NCI-H128 (cell line): ENCODE data around the gene EPS8L2.

Source experiments
- DNase-seq: peaks from one replicate; lab custom pipeline; 2025; ENCODE audit not compliant: unreplicated experiment; lab: John Stamatoyannopoulos, UW

EPS8L2 gene

GRCh38 chr11:748007-748359, 42.0 kb downstream of the EPS8L2 start:
- no peak for DNase-seq

GRCh38 chr11:749731-750130, 43.7 kb downstream of the EPS8L2 start:
- no peak for DNase-seq

DNA sequence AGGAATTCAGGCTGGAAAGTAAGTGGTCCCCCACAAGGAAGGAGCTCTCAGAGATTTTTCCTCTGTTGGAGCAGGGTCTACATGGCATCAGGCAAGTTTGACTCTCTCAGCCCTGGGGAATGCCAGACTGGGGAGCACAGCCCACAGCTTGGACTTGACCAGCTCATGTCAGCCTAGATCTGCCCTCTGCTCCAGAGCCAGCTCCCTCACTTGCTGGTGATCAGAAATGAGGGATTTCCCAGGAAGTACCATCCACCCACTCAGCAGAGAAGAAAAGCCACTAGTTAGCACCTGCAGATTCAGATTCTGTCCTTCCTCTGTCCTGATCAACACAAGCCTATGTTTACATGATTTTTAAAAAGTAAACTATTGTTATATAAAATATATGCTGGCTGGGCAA, 54.2 kb downstream of the EPS8L2 start:
- DNase-seq: no peak

DNA sequence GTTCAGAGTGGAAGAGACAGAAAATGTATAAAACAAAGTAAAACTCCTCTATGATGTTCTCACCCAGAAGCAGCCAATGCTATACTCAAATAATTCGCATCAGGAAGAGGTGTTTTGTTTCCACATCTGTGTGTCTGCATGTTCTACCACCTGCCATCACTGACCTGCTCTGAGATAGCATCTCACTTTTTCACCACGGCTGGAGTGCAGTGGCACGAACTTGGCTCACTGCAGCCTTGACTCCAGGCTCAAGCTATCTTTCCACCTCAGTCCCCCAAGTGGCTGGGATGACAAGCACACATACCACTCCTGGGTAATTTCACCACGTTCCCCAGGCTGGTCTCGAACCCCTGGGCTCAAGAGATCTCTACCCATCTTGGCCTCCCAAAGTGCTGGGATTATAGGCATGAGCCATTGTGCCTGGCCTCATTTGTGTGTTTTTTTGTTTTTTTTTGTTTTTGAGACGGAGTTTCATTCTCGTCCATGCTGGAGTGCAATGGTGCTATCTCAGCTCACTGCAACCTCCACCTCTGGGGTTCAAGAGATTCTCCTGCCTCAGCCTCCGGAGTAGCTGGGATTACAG, 55.6 kb downstream of the EPS8L2 start:
- no peak for DNase-seq

- DNase-seq: no peak
Measured at GRCh38 chr11:762421-763072, 56.5 kb downstream of the EPS8L2 start.

DNA sequence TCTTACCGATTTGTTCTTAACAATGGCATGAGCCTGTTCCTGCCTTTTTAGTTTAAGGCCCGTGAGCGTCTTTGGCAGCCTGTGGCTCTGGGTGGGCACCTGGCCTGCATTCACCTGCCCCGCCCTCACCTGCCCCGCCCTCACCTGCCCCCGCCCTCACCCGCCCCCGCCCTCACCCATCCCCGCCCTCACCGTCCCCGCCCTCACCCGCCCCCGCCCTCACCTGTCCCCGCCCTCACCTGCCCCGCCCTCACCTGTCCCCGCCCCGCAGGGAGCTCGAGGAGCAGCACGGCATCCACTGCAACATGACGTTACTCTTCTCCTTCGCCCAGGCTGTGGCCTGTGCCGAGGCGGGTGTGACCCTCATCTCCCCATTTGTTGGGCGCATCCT, 57.0 kb downstream of the EPS8L2 start:
- DNase-seq: peak; percentile 33

GRCh38 chr11:763549-764321, 57.7 kb downstream of the EPS8L2 start:
- DNase-seq: no peak

DNA sequence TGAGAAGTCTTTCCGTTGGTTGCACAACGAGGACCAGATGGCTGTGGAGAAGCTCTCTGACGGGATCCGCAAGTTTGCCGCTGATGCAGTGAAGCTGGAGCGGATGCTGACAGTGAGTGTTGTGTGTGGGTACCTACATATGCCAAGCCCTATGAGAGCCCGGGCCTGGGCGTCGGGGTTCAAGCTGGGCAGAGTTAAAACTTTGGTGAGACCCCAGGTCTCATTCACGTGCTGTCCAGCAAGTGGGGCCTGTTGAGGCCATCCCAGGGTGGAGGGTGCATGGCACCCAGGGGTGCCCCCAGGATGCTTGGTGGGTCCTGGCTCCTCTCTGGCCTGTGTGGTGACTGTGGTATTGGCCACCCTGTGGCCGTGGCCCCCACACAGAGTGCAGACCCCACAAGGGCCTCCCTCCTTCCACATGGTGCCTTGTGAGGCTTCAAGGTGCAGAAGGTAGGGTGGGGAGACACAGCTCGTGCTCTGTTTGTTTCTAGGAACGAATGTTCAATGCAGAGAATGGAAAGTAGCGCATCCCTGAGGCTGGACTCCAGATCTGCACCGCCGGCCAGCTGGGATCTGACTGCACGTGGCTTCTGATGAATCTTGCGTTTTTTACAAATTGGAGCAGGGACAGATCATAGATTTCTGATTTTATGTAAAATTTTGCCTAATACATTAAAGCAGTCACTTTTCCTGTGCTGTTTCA, 58.4 kb downstream of the EPS8L2 start:
- no peak for DNase-seq

GRCh38 chr11:765025-765801, 59.2 kb downstream of the EPS8L2 start:
- peak; percentile 24 for DNase-seq

- no peak for DNase-seq
Measured at GRCh38 chr11:765802-766091, 59.7 kb downstream of the EPS8L2 start.

GRCh38 chr11:766106-766935, 60.3 kb downstream of the EPS8L2 start:
- no peak for DNase-seq

- DNase-seq: no peak
Measured at GRCh38 chr11:766936-767210, 60.8 kb downstream of the EPS8L2 start.

DNA sequence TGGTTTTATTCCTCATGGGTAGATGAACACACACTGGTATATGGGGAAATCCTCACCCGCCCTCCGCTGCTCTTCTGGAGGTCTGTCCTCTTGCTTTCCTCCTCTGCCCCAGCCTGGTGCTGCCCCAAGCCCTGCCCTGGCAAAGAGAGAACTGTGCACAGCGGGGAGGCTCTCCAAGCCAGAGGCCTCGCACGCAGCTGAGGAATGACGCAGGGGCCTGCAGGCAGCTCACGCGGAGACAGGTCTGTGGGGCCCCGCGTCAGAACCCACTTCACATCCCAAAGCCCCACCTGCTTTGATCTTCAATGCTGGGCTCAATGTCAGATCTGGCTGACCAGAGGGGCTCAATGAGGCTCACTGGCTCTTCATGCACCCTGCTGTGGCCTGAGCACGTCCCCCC, 61.2 kb downstream of the EPS8L2 start:
- DNase-seq: no peak

DNA sequence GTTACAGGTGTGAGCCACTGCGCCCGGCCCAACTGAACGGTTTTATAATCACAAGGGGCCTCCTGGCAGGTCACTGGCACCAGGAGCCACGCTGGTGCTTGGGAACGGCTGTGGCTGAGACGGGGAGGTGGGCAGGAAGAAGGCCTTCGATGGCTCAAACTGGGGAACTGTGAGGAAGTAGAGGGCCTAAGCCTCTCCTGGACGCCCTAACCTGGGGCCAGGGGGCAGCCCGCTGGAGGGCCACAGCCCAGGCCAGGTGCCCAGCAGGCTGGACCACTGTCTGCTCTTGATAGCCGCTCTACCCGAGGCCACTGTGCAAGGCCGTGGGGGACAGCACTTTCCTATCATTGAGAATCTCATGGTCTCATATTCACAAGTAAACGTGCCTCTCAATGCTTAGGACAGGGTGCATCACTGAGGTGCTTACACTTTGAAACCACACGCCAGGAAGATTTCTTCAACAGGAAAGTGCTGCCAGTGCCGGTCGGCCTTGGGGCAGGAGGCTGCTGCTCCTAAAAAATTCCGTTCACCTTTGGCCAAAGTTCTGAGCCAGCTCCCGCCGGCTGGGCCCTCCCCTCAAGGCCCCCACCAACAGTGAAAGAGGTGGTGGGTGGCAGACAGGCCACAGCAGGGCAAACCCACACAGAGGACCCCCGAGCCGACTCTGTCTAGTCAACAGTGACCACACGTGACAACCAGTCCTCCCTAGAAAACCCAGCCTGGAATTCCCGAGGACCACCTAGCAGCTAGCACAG, 64.0 kb downstream of the EPS8L2 start:
- DNase-seq: no peak

DNA sequence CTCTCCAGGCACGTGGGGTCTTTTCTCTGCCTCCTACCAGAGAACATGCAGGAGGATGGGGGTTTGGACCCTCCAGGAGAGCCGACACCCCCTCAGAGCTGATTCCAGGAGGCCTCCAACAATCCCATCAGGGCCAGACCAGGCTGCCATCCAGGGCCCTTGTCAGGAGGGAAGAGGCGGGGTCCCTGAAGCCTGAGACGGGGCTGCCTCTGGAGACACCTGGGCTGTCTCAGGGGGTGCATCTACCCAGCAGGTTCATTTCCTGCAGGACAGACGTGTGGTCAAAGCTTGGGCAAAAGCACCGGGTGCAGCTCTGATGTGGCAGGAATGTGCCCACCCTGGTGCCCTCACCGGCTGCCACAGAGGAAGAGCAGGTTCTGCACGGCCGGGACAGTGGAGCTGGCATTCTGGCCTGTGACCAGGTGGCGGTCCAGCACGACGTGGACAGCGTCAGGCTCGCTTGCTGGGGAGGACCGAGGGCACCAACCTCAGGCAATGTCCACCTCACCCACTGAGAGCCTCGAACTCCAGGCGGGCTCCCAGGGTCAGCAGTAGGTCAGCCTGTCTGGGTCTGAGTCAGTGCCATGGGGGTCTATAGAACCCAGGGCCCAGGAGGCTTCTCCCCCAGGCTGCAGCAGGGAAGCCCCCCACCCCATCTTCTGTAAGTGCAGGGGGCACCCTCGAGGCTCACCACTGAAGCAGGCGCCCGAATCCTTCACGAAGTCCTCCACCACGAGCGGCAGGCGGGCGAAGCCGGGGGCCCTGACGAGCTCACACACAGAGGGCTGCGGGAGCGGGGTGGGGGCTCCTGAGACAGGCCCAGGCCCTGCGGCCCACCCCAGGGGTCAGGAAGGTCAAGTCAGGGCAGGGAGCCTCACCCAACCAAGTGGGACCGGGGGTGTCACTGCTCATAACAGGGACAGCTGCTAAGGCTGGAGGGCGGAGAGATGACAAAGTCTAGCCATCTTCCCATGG, 64.9 kb downstream of the EPS8L2 start:
- DNase-seq: no peak

DNA sequence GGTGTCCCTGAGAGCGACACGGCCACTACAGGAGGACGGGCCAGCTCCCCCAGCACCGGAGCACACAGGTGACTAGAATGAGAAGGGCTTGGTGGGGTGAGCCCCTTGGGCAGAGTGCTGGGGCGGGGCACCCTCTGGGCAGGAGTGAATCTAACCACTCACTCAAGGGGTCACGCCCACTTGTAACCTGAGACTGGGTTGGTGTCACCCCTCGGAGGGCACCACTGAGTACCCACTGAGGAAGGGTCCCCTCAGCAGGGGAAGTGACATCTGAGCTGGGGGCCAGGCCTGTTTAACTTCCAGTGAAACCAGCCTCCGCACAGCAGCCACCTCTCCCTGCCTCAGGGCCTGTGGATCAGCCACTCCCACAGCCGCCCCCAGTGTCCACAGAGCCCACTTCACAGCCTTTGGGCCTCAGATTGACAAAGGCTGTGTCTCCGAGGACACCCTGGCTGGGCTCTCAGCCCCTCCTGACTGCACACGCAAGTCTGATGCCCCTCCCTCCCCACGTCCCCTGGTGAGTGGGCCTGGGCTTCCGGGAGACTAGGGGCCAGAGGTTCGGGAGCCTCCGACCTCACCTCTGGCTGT, 65.7 kb downstream of the EPS8L2 start:
- no peak for DNase-seq

DNA sequence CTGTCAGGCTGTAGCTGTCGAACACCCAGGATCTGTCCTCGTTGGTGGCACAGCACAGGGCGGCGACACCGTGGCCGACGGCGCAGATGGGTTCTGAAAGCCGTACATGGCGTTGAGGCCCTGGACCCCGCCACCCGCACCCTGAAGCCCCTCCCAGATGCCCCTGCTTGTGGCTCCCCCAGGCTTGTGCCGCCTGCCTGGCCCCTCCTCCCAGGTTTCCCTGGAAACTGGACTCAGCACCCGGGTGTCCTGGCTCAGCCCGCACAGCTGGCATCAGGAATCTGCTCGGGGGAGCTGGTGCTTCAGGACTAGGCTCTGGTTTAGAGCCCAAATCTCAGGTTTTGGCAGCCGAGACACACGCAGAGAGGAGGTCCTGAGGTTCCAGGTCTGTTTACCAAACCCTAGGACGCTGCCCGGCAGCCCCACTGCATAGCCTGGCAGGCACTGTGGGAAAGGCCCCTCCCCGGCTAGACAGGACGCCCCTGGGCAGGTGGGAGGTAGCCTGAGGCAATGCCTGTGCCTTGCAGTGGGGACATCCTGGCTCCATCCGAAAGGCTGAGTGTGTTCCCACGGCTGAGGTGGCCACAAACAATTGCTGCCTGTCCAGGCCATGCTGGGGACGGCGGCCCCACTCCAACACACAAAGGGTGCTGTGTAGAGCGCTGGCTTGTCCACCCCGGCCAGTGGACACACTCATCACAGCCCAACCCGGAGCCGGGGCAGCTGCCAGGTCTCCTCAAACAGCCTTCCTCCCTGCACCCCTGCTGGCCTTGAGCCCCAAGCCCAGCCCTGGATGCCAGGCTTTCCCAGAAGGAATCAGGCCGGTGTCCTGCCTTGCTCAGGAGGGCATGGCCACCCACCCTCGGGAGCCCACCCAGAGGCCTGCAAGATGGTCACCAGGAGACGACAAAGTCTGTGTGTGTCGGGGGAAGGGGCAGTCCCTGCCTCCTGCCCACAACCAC, 66.7 kb downstream of the EPS8L2 start:
- DNase-seq: no peak
